ENCODE results near the gene IL25.
"Not testable (repeated sequence)": the region's sequence is repeated elsewhere in the genome, so short reads cannot be mapped to it uniquely, and the experiment has no call there.

The IL25 gene

GRCh38 chr14:23372509-23372908 lies at the start of gene IL25:
IL25 (plus strand) TSS chr14:23372809.
- Mint-ChIP-seq H3K27me3 (peaks cover 11% of the 10 kb centered on the region), H3K9me3 (no peaks in the 10 kb centered on the region), H3K4me3 (no peak within 1 kb of the TSS), H3K36me3 (ENCODE audit: low read depth) (no peaks in the 10 kb centered on the region), H3K4me1 (ENCODE audit: low read depth) (no peaks in the 10 kb centered on the region), H3K27ac (no peak within 1 kb of the TSS)

- H3K9me3 Mint-ChIP-seq, result no peaks in the 10 kb centered on the region
- H3K36me3 Mint-ChIP-seq (ENCODE audit: low read depth), result peaks cover 40% of the 10 kb centered on the region
- H3K27ac Mint-ChIP-seq, result peak overlapping the region; percentile 67
- peaks cover 43% of the 10 kb centered on the region for H3K4me1 Mint-ChIP-seq (ENCODE audit: low read depth)
- no peaks in the 10 kb centered on the region for H3K27me3 Mint-ChIP-seq
- H3K4me3 Mint-ChIP-seq, result no peak overlapping the region
Measured at GRCh38 chr14:23323838-23324454, 48.7 kb upstream of the IL25 start.

GRCh38 chr14:23324455-23324846 lies 48.2 kb upstream of the IL25 start:
- Mint-ChIP-seq H3K4me3 (no peak overlapping the region), H3K4me1 (ENCODE audit: low read depth) (peaks cover 42% of the 10 kb centered on the region), H3K27me3 (no peaks in the 10 kb centered on the region), H3K9me3 (no peaks in the 10 kb centered on the region), H3K36me3 (ENCODE audit: low read depth) (peaks cover 40% of the 10 kb centered on the region), H3K27ac (no peak overlapping the region)

- Mint-ChIP-seq H3K27ac (no peak overlapping the region), H3K27me3 (no peaks in the 10 kb centered on the region), H3K36me3 (ENCODE audit: low read depth) (peaks cover 40% of the 10 kb centered on the region), H3K4me3 (no peak overlapping the region), H3K4me1 (ENCODE audit: low read depth) (peaks cover 37% of the 10 kb centered on the region), H3K9me3 (no peaks in the 10 kb centered on the region)
Measured at GRCh38 chr14:23324993-23325392, 47.6 kb upstream of the IL25 start.

GRCh38 chr14:23325746-23326145 lies 46.9 kb upstream of the IL25 start:
- not testable (repeated sequence) for H3K27ac Mint-ChIP-seq, H3K27me3 Mint-ChIP-seq, H3K4me3 Mint-ChIP-seq, H3K9me3 Mint-ChIP-seq
- Mint-ChIP-seq H3K4me1 (ENCODE audit: low read depth) (peaks cover 29% of the 10 kb centered on the region), H3K36me3 (ENCODE audit: low read depth) (peaks cover 40% of the 10 kb centered on the region)

GRCh38 chr14:23326491-23327332 lies 45.9 kb upstream of the IL25 start:
- Mint-ChIP-seq H3K4me1 (ENCODE audit: low read depth) (peaks cover 26% of the 10 kb centered on the region), H3K4me3 (no peak overlapping the region), H3K9me3 (no peaks in the 10 kb centered on the region), H3K36me3 (ENCODE audit: low read depth) (peaks cover 40% of the 10 kb centered on the region), H3K27ac (no peak overlapping the region), H3K27me3 (no peaks in the 10 kb centered on the region)

GRCh38 chr14:23327947-23328744 lies 44.5 kb upstream of the IL25 start:
- H3K4me1 Mint-ChIP-seq (ENCODE audit: low read depth), result peaks cover 14% of the 10 kb centered on the region
- H3K36me3 Mint-ChIP-seq (ENCODE audit: low read depth), result peaks cover 29% of the 10 kb centered on the region
- H3K9me3 Mint-ChIP-seq, result no peaks in the 10 kb centered on the region
- H3K4me3 Mint-ChIP-seq, result no peak overlapping the region
- no peak overlapping the region for H3K27ac Mint-ChIP-seq
- H3K27me3 Mint-ChIP-seq, result no peaks in the 10 kb centered on the region

- Mint-ChIP-seq H3K4me1 (ENCODE audit: low read depth) (no peaks in the 10 kb centered on the region), H3K27me3 (peaks cover 27% of the 10 kb centered on the region), H3K4me3 (no peak overlapping the region), H3K9me3 (no peaks in the 10 kb centered on the region), H3K36me3 (ENCODE audit: low read depth) (no peaks in the 10 kb centered on the region), H3K27ac (no peak overlapping the region)
Measured at GRCh38 chr14:23335623-23336022, 37.0 kb upstream of the IL25 start.

GRCh38 chr14:23339506-23340268 lies 32.9 kb upstream of the IL25 start:
- no peaks in the 10 kb centered on the region for H3K36me3 Mint-ChIP-seq (ENCODE audit: low read depth)
- no peak overlapping the region for H3K27ac Mint-ChIP-seq
- H3K9me3 Mint-ChIP-seq, result no peaks in the 10 kb centered on the region
- H3K4me3 Mint-ChIP-seq, result no peak overlapping the region
- peaks cover 27% of the 10 kb centered on the region for H3K27me3 Mint-ChIP-seq
- H3K4me1 Mint-ChIP-seq (ENCODE audit: low read depth), result no peaks in the 10 kb centered on the region

- Mint-ChIP-seq H3K9me3 (no peaks in the 10 kb centered on the region), H3K36me3 (ENCODE audit: low read depth) (no peaks in the 10 kb centered on the region), H3K27me3 (peaks cover 8% of the 10 kb centered on the region), H3K4me1 (ENCODE audit: low read depth) (no peaks in the 10 kb centered on the region), H3K4me3 (no peak overlapping the region), H3K27ac (no peak overlapping the region)
Measured at GRCh38 chr14:23344481-23344880, 28.1 kb upstream of the IL25 start.

- H3K27me3 Mint-ChIP-seq, result peaks cover 10% of the 10 kb centered on the region
- no peaks in the 10 kb centered on the region for H3K9me3 Mint-ChIP-seq
- H3K27ac Mint-ChIP-seq, result no peak overlapping the region
- no peak overlapping the region for H3K4me3 Mint-ChIP-seq
- peaks cover under 1% of the 10 kb centered on the region for H3K4me1 Mint-ChIP-seq (ENCODE audit: low read depth)
- no peaks in the 10 kb centered on the region for H3K36me3 Mint-ChIP-seq (ENCODE audit: low read depth)
Measured at GRCh38 chr14:23345987-23346692, 26.5 kb upstream of the IL25 start.

- no peaks in the 10 kb centered on the region for H3K9me3 Mint-ChIP-seq
- H3K27ac Mint-ChIP-seq, result no peak overlapping the region
- no peak overlapping the region for H3K4me3 Mint-ChIP-seq
- peaks cover 14% of the 10 kb centered on the region for H3K27me3 Mint-ChIP-seq
- H3K36me3 Mint-ChIP-seq (ENCODE audit: low read depth), result no peaks in the 10 kb centered on the region
- peaks cover 4% of the 10 kb centered on the region for H3K4me1 Mint-ChIP-seq (ENCODE audit: low read depth)
Measured at GRCh38 chr14:23346693-23347405, 25.8 kb upstream of the IL25 start.

- H3K36me3 Mint-ChIP-seq (ENCODE audit: low read depth), result no peaks in the 10 kb centered on the region
- no peaks in the 10 kb centered on the region for H3K9me3 Mint-ChIP-seq
- no peak overlapping the region for H3K4me3 Mint-ChIP-seq
- peaks cover 14% of the 10 kb centered on the region for H3K27me3 Mint-ChIP-seq
- H3K27ac Mint-ChIP-seq, result no peak overlapping the region
- H3K4me1 Mint-ChIP-seq (ENCODE audit: low read depth), result peaks cover 4% of the 10 kb centered on the region
Measured at GRCh38 chr14:23347406-23348296, 25.0 kb upstream of the IL25 start.

Measured in stimulated activated naive CD8-positive, alpha-beta T cell treated with anti-CD3 and anti-CD28 coated beads, Interleukin-15, Interleukin-2, amounts not matched to agents 100 ng/mL and 50 ng/mL, for 24 hours (primary cell).